Keratinocyte (primary cell): Measurements from ENCODE around the gene LPCAT2.

Source experiments
- EZH2 ChIP-seq: IDR thresholded peaks from one replicate; pipeline ENCODE4 v1.6.1; 2012; ENCODE audit warnings: inconsistent platforms, mild to moderate bottlenecking, low read length, moderate library complexity
- TF ChIP-seq, protein P1 (sequence below), 3 experiments: IDR thresholded peaks in 1 of 3; conservative IDR thresholded peaks in 1 of 3; optimal IDR thresholded peaks in 1 of 3; 2 replicates in 2 of 3; 3 replicates in 1 of 3; pipeline versions ENCODE3 to v1.5.1; 2011; ENCODE audit warnings: low read length in 3 of 3, mild to moderate bottlenecking in 3 of 3, moderate library complexity in 2 of 3, control low read depth in 1 of 3, inconsistent platforms in 1 of 3; ENCODE audit not compliant: insufficient read depth in 2 of 3; ENCODE audit errors: extremely low read depth in 1 of 3

GRCh38 chr16:55468352-55468990 is 40.4 kb upstream of the LPCAT2 start:
- TF ChIP-seq EZH2 = no peak
- TF ChIP-seq, protein P1, sequence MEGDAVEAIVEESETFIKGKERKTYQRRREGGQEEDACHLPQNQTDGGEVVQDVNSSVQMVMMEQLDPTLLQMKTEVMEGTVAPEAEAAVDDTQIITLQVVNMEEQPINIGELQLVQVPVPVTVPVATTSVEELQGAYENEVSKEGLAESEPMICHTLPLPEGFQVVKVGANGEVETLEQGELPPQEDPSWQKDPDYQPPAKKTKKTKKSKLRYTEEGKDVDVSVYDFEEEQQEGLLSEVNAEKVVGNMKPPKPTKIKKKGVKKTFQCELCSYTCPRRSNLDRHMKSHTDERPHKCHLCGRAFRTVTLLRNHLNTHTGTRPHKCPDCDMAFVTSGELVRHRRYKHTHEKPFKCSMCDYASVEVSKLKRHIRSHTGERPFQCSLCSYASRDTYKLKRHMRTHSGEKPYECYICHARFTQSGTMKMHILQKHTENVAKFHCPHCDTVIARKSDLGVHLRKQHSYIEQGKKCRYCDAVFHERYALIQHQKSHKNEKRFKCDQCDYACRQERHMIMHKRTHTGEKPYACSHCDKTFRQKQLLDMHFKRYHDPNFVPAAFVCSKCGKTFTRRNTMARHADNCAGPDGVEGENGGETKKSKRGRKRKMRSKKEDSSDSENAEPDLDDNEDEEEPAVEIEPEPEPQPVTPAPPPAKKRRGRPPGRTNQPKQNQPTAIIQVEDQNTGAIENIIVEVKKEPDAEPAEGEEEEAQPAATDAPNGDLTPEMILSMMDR (optimal IDR thresholded peaks at IDR 0.05 in 1 of 3, IDR thresholded peaks at IDR 0.05 in 1 of 3, conservative IDR thresholded peaks at IDR 0.05 in 1 of 3; ENCODE audit: extremely low read depth in 1 of 3, insufficient read depth in 2 of 3, low read length in 3 of 3) = no peak
